HG03439 (cell line): ENCODE data around the gene TAOK2.
"Not testable (repeated sequence)": the region's sequence is repeated elsewhere in the genome, so short reads cannot be mapped to it uniquely, and the experiment has no call there.

Experiments used
- ATAC-seq: cut with Tn5 transposase; IDR thresholded peaks from one replicate; pipeline ENCODE4 v1.9.1; 2021; ENCODE audit warnings: mild to moderate bottlenecking, moderate library complexity; ENCODE audit not compliant: unreplicated experiment

Gene TAOK2

DNA sequence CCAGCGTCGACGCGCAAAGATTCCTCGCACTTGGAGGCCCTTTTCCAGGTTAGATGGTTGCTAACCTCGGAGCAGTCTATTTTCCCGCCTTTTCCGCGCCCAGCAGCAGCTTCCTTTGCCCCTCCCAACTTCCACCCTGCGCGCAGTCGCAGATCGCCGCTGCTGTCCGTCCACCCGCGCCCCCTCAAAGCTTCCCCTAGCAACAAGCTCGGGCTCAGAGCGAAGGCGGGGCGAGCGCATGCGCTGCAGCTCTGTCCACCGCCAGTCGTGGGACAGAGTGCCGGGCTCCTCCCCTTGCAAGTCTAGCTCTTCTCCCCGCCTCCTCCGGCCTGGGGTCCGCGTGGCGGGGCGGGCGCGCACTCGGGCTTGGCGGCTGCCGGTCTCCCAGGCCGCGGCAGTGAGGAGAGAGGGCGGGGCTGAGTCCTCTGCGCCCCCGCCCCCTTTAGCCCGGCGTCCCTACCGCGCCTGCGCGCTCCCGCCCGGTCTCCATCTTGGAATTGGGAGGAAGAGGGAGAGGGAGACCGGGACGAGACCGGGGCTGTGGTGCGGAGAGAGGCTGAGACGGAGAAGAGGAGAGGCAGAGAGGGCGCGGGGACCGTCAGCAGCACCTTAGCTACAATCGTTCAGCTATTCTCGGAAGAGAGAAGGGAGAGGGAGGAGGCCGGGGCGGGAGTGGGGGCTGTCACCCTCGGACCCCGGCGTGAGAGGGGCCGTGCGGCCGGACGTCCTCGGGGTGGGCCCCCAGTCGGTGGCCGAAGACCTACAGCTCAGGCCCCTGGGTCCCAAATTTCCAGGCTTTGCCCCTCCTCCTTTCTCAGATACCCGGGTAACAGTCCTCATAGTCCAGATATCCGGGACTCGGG lies at the start of gene TAOK2:
Gene TAOK2, plus strand, starts transcription at position 485 of the 863 bp plus-strand sequence. CDS start 3,905 bp downstream, outside the sequence.
- ATAC-seq, result peak; percentile 95

DNA sequence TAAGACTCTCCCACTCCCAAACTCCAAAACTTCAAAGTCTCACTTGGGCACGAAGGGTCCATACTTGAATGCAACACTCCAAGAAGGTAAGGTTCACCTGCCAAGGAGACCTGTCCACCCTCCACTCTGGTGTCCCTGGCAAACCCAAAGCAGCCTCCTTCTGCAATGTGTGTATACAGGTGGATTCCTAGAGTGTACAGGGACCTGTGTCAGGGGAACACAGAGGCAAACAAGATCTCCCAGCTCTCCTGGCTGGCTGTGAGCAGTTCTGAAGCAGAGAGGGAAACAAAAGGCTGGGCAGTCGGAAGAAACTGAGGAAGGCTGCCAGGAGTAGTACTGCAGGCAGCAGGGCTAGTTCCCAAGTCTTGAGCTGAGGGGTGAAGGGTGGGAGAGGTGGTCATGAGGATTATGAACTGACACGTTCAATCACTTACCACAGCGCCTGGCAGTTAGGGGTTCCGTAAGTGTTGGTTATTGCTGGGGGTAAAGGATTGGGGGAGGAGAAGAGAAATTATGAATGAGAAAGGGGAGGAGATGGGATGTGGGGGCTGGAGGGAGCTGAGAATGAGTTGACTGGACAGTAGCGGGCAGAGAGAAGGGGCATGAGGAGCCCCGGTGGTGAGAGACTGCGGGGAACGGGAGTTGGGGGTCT lies 48.4 kb upstream of the TAOK2 start:
- no peak for ATAC-seq

DNA sequence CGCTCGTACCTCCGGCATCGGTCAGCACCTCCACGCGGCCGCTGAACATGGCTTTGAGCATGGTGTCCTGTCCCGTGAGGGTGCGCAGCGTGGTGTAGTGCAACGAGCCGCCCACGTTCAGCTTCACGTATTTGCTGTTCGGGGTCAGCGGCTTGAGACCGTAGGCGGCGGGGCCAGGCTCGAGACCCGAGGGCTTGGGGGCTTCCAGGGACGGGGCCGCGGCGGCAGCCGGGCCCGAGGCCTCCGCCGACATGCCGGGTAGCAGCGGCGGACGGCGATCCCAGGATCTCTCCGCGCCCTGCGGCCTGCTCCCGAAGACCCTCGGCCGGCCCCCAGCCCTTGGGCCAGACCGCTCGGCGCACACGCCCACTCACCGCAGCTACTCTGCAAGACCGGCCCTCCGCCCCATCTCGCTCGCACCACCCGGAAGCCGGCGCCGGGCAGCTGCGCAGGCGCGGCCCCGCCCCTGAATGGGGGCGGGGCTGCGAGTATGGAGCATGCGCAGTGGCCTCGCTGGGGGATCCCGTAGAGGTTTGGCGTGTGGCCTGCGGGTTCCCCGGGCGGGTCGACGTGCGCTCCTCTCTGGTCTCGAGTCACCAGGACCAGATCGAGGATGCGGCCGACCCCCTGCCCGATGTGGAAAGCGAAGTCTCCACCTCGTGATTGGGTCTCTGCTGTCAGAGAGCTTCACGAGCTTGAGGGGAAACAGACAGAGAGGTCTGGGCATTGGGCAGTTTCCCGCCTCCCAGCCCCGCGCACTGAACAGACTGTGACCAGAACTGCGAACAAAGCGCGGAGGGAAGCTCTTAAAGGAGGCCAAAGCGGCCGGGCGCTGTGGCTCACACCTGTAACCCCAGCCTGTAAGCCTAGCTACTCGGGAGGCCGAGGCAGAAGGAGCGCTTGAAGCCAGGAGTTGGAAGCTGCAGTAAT lies 47.6 kb upstream of the TAOK2 start, which contains the start of gene KCTD13:
Gene KCTD13, minus strand, starts transcription at position 446 of the 930 bp plus-strand sequence. Its CDS starts 193 bp downstream, at position 253.
- ATAC-seq, result peak; percentile 87

DNA sequence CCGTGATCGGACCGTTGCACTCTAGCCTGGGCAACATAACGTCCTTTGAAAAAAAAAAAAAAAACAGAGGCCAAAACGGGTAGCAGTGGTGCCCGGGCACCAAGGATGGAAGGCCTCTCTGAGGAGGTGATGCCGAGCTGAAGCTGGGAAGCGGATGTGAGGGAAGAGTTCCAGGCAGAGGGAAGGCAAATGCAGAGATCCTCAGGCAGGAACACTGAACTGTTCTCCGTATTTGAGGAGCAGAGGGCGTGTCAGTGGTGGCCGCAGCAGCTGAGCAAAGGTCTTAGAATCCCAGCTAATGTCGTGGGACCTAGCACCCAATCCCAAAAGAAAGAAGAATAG lies 47.0 kb upstream of the TAOK2 start:
- ATAC-seq, result peak; percentile 13

DNA sequence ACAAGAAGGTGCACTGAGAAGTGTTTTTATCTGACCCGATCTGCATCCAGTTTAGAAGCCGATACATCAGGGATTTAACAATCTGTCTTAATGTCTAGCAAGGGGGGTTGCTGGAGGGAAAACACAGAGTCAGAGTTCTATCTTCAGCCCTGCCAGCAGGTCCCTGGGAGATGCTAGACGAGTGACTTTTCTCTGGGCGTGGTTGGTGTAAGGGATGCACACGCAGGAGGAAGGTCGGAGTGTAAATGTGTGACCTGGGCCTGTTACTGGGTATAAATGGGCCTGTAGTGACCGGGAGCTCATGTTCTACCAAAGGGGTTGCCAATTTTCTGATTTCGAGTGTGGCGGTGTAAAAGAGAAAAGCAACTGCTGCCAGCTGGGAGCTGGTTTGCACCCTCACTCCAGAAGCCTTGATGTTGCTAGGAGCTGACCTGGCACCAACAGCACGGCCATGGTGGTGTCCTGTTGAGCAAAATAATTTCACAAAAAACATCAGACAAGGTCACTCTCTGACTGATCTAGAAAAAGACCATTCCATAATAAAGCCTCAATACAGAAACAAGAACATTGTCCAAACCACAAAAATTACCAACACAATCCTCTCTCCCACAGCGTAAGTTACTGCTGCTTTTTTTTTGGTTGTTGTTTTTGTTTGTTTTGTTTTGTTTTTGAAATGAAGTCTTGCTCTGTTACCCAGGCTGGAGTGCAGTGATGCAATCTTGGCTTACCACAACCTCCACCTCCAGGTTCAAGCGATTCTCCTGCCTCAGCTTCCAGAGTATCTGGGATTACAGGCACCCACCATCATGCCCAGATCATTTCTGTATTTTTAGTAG lies 46.4 kb upstream of the TAOK2 start:
- ATAC-seq, result no peak

DNA sequence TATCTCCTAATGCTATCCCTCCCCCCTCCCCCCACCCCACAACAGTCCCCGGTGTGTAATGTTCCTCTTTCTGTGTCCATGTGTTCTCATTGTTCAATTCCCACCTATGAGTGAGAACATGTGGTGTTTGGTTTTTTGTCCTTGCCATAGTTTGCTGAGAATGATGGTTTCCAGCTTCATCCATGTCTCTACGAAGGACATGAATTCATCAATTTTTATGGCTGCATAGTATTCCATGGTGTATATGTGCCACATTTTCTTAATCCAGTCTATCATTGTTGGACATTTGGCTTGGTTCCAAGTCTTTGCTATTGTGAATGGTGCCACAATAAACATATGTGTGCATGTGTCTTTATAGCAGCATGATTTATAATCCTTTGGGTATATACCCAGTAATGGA lies 41.9 kb upstream of the TAOK2 start:
- ATAC-seq, result not testable (repeated sequence)

DNA sequence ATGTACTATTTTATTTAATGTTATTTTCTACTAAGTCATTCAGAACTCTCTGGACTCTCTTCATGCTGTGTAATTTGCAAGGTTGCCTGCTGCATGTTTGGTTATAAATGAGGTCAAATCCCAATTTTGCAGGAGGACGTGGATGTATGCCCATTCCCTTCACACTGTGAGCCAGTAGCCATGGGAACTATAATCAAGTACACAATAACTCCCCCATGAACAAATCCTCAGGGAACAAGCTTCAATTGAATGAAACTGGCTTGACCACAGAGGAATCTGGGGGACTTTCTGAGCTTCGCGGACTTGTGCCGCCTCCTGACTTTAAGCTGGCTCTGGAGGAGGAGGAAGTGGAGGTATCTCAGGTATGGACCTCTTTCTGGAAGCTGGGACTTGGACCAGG lies 33.0 kb upstream of the TAOK2 start:
- ATAC-seq, result no peak

DNA sequence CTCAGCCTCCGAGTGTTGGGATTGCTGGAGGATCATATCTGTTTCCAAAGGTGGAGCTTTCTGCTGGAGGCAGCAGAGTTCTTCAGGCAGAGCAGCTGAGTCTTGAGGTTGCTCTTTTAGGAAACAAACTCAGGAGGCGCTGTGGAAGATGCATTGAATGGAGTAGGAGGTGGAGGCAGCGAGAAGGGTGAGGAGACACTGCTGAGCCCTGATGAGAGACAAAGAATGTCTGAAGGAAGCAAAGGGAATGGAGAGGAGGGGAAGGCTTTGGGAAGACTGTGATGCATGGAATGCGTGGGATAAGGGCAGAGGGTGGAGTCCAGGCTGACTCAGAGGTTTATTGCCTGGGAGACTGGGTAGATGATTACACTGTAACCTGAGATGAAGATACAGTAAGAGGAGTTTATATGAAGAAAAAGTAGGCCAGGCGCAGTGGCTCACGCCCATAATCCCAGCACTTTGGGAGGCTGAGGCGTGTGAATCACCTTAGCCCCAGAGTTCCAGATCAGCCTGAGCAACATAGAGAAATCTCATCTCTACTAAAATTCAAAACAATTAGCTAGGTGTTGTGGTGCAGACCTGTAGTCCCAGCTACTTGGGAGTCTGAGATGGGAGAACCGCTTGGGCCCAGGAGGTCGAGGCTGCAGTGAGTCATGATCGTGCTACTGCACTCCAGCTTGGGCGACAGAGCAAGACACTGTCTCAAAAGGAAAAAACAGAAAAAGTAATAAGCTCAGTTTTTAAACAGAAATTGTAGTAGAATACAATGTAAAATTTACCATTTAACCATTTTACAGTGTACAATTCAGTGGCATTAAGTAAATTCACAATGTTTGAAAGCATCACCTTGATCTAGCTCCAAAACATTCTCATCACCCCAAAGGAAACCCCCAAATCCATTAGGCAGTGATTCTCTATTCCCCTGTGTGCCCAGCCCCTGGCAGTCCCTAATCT lies 29.5 kb upstream of the TAOK2 start:
- no peak for ATAC-seq

DNA sequence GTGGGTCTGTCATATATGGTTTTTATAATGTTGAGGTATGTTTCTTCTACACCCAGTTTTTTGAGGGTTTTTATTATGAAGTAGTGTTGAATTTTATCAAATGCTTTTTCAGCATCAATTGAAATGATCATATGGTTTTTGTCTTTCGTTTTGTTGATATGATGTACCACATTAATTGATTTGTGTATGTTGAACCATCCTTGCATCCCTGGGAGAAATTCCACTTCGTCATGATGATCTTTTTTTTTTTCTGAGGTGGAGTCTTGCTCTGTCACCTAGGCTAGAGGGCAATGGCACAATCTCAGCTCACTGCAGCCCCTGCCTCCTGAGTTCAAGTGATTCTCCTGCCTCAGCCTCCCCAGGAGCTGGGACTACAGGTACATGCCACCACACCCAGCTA lies 25.8 kb upstream of the TAOK2 start:
- ATAC-seq, result no peak

DNA sequence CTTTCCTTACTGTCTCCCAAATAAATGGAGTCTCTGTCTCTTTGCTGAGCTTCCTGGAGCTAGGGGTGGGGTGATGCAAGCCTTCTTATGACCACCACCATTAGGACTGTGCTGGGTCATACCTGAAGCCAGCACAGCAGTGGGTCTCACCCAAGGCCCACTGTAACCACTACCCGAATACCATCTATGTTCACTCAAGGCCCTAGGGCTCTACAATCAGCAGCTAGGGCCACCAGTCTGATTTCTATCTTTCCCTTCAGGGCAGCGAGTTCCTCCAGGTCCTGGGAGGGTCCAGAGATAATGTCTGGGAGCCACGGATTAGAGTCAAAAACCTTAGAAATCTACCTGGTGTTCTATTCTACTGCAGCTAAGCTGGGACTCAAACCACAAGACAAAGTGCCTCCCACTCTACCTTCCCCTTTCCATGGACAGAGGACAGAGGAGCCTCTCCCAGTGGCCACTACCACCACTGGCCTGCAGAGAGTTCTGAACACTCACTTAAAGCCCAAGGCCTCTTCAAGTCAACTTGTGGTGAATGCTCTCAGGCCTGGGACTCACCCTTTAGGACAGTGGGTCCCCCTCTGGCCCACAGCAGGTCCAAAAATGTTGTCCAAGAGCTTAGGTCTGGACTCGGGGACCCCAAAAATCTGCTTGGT lies 22.7 kb upstream of the TAOK2 start:
- no peak for ATAC-seq

DNA sequence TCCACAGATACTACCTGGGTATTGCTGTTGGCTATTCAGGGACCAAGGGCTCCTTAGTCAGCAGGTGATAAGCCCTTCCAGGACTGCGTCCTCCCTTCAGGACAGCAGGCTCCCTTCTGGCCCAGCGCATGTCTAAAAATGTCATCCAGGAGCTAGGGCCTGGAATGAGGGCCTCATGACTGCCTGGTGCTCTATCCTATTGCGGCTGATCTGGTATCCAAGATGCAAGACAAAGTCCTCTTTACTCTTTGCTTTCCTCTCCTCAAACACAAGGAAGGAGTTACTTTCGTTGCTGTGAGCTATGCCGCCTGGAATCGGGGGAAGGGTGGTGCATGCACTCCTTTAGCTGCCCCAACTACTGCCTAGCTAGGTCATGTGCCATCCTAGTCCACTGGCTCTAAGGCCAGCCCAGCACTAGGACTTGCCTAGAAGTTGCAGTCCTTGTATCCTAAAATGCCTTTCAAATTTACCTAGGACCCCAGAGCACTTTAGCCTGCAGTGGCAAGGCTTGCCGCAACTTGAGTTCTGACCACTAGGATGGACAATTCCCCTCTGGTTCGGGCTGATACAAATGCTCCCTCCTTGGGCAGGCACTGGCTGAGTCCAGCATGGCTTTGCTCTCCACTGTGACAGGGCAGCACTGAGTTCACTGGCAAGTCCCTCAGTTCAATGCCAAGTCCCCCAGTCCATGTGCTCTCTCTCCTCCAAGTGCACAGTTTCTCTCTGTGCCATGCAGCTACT lies 21.9 kb upstream of the TAOK2 start:
- ATAC-seq, result no peak

DNA sequence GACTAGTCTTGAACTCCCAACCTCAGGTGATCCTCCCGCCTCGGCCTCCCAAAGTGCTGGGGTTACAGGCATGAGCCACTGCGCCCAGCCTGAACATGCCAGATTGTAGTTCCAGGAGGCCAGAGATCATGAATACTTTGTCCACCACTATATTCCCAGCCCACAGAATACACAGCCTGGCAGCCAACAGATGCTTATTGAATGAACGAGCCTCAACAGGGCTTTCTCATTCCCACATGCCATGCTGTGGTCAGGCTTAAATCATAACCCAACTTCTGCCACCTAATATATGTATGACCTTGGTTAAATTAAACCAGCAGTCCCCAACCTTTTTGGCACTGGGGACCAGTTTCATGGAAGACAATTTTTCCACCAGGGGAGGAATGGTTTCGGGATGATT lies 14.9 kb upstream of the TAOK2 start:
- ATAC-seq, result no peak

DNA sequence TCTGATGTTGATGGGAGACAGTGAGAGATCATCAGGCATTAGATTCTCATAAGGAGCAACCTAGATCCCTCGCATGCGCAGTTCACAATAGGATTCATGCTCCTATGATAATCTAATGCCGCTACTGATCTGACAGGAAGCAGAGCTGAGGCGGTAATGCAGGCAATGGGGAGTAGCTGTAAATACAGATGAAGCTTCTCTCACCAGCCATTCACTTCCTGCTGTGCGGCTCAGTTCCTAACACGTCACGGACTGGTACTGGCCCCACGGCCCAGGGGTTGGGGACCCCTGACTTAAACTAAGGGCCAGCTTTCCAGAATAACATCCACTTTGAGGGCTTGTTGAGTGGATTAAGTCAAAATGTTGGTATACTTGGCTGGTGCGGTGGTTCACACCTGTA lies 14.4 kb upstream of the TAOK2 start:
- ATAC-seq, result no peak

DNA sequence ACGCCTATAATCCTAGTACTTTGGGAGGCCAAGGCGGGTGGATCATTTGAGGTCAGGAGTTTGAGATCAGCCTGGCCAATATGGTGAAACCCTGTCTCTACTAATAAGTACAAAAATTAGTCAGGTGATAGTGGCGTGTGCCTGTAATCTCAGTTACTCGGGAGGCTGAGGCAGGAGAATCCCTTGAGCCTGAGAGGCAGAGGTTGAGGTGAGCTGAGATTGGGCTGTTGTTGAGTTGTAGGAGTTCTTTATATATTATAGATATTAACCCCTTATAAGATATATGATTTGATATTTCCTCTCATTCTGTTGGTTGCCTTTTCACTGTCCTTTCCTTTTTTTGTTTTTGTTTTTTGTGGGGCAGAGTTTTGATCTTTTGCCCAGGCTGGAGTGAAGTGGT lies 13.8 kb upstream of the TAOK2 start:
- not testable (repeated sequence) for ATAC-seq

DNA sequence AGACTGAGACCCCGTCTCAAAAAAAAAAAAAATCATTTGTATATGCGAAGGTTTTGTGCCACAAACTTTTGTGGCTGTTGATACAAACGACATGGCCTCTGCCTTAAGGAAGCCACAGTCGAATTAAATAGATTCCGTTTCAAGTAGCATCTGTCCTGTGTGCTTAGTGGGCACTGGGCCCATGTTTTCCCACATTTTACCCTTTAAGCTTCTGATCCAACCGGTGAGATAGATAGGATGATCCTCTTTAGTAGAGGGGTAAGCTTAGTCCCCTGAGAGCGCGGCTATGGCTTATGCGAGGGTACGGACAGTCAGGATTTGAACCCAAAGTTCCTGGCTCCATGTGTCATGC lies 12.6 kb upstream of the TAOK2 start:
- ATAC-seq, result no peak

DNA sequence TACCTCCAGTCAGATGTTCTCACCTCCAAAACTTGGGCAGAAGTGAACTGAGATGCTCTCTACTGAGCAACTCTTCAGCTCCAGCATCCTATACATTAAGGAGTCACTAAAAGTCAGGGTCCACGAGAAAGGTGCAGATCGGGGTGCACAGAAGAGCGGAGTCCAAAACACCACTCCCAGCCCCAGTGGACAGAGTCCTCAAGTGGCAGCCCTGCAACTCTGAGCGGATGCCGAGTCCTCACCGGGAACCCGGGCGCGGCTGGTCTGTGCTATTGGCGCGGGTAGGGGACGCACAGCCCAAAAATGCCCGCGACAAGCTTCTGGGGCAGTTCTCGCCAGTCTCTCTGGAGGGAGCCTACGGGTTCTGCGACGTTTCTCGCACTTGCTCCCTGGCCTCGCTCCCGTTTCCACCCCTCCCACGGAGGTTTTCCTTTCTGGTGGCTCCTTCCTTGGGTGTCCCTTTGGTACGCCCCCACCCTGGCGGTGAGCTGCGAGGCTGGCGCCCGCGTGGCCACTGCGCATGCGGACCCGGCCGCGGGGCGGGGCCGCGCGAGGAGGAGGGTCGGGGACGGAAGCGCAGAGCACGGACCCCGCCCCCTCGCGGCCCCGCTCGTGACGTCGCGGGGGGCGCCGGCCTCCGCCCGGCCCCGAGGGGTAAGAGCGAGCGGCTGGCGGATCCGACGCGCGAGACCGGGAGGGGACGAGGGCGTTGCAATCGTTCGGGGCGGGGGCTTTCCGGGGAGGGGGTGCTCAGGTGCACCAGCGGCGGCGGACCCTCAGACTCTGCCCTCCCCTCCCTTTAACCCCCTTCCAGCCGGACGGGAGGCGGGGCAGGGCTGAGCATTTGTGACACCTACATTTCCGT lies 12.0 kb upstream of the TAOK2 start, which contains the start of gene TMEM219:
Gene TMEM219, plus strand, starts transcription at position 601 of the 865 bp plus-strand sequence. CDS start 1,065 bp downstream, outside the sequence.
- ATAC-seq, result peak; percentile 88
